ENCODE results near the gene FCN2. TPM values are rescaled to one million over a fixed set of nuclear protein-coding genes. Genes with fewer than 3 reads are reported as not detected.

Gene FCN2
- total RNA-seq, 6 donors from 2014 or later = not detected

DNA sequence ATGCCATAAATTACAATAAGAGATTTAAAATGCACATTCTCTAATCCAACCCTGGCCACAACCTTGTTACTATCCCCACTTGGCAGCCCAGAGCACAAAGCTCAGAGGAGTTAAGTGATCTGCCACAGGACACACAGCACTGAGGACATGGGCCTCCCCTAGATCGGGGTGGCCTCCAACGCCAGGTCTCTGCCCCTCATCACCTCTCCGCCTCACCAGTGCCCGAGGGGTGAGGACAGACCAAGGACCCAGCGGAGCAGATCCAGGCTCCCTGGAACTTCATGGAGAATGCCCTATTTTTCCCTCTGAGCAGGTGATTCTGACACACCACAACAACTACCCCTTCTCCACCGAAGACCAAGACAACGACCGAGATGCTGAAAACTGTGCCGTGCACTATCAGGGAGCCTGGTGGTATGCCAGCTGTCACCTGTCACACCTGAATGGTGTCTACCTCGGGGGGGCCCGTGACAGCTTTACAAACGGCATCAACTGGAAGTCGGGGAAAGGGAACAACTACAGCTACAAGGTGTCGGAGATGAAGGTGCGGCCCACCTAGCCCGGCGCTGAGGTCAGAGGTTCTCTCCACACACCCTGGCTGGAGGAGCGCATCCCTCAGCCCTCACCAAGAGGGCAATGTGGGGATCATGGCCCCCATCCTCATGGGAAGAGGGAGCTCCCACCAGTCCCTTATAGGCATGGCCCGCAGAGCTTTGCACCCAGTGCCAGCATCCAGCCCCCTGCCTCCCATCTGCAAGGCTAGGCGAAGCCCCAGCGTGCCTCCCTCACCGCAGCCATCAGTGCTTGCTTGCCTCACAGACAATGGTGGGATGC is 12.5 kb upstream of the FCN2 start:
- TF ChIP-seq POLR2AphosphoS5 (IDR thresholded peaks at IDR 0.05) (no peak), EP300 (IDR thresholded peaks at IDR 0.05) (no peak)
- 92% methylated on average over 15 to 22 of the region's 22 CpGs for WGBS, 2 donors
- no peaks in the 10 kb centered on the region for H3K27me3 ChIP-seq
- no peaks in the 10 kb centered on the region for H3K9me3 ChIP-seq
- peak; percentile 14 to 47 for DNase-seq
- no peak overlapping the region for H3K4me3 ChIP-seq
- H3K4me1 ChIP-seq = peaks cover 0 to 4% (median 0%) of the 10 kb centered on the region in 4 donors
- ATAC-seq (ENCODE audit: low FRiP score in 2 of 2) = no peak
- no peaks in the 10 kb centered on the region for H3K36me3 ChIP-seq
- no peak overlapping the region for H3K27ac ChIP-seq

DNA sequence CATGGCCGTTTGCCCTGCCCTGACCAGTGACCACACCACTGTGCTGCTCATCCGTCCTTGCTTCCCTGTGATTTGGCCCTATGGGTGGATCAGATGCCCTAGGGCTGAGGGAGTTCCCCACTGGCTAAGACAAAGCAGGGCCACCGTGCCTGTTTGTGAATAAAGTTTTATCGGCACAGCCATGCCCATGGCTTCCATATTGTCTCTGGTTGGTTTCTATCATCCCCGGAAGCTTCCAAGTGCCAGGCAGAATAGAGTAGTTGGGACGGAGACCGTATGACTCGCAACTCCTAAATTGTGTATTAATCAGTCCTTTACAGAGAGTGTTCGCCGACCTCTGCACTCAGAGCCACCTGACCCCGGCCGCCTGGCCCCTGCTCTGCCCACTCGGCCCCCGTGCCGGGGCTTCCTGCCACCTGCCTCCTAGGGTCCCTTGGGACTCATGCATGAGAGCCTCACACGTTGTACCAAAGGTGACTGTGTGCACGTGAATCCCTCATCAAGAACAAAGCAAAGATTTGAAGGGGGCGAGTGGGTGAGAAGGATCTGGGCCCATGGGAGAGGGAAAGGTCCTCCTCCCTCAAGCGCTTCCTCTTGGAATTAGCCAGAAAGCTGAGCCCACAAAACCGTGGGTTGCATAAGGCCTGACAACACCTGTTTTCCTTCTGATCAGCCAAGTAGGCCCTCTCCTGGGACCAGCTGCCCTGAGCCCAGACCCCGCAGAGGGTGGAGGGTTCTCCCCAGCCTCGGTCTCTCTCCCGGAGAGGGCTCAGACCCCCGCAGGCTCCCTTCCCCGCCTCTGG is 11.7 kb upstream of the FCN2 start:
- H3K27me3 ChIP-seq = no peaks in the 10 kb centered on the region
- peak; percentile 19 to 65 for DNase-seq
- H3K9me3 ChIP-seq = no peaks in the 10 kb centered on the region
- H3K36me3 ChIP-seq = no peaks in the 10 kb centered on the region
- no peak for TF ChIP-seq POLR2A (IDR thresholded peaks at IDR 0.05)
- no peak for TF ChIP-seq POLR2AphosphoS5 (IDR thresholded peaks at IDR 0.05)
- no peak for TF ChIP-seq EP300 (IDR thresholded peaks at IDR 0.05)
- TF ChIP-seq, protein P1, sequence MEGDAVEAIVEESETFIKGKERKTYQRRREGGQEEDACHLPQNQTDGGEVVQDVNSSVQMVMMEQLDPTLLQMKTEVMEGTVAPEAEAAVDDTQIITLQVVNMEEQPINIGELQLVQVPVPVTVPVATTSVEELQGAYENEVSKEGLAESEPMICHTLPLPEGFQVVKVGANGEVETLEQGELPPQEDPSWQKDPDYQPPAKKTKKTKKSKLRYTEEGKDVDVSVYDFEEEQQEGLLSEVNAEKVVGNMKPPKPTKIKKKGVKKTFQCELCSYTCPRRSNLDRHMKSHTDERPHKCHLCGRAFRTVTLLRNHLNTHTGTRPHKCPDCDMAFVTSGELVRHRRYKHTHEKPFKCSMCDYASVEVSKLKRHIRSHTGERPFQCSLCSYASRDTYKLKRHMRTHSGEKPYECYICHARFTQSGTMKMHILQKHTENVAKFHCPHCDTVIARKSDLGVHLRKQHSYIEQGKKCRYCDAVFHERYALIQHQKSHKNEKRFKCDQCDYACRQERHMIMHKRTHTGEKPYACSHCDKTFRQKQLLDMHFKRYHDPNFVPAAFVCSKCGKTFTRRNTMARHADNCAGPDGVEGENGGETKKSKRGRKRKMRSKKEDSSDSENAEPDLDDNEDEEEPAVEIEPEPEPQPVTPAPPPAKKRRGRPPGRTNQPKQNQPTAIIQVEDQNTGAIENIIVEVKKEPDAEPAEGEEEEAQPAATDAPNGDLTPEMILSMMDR (IDR thresholded peaks at IDR 0.05) = no peak
- no peak overlapping the region for H3K4me3 ChIP-seq
- ATAC-seq (ENCODE audit: low FRiP score in 2 of 2) = no peak
- no peak overlapping the region for H3K27ac ChIP-seq
- 87 to 89% methylated on average over 21 to 25 of the region's 25 CpGs for WGBS, 2 donors
- H3K4me1 ChIP-seq = peaks cover 0 to 4% (median 0%) of the 10 kb centered on the region in 4 donors

DNA sequence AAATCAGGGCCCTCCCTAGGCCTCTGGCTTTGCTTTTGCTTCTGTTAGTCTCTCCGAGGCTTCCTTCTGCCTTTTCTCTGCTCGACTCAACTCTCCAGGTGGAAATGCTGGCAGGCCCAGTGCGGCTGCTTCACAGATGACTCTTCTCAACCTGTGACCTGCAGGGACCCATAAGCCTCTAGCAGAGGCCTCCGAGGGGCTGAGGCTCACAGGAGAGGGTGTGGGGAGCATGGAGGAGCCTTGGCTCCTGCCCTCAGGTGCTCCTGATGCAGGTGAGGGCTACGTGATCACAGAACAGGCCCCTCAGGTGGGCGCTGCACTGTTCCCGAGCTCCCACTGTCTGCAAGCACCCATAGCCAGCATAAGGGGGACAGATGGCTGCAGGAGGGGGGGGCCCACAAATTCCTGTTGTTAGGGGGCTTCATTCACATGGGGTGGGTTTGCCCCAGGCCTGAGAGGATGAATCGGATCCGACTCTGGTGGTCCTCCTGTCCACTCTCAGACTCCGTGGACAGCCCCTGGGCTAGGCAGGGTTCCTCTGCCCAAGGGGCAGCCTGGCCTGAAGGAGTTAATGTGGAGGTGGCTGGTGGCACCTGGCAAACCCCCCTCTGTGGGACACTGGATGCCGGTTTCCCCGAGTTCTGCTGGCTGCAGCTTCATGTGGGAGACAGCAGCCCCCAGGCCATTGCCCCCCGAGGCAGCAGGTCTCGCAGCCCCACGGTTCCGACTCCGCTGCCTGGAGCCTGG is 10.9 kb upstream of the FCN2 start:
- no peak for TF ChIP-seq POLR2A (IDR thresholded peaks at IDR 0.05)
- no peak for TF ChIP-seq EP300 (IDR thresholded peaks at IDR 0.05)
- no peak for TF ChIP-seq POLR2AphosphoS5 (IDR thresholded peaks at IDR 0.05)
- TF ChIP-seq, protein P1 (IDR thresholded peaks at IDR 0.05) = no peak
- Histone ChIP-seq H3K4me3 (no peak overlapping the region), H3K27ac (peak overlapping the region in 2 of 4 donors; percentile 77 to 83), H3K27me3 (no peaks in the 10 kb centered on the region), H3K4me1 (peaks cover 0 to 4% (median 0%) of the 10 kb centered on the region in 4 donors), H3K9me3 (no peaks in the 10 kb centered on the region), H3K36me3 (no peaks in the 10 kb centered on the region)
- WGBS, 2 donors = 79 to 91% methylated on average over 8 to 9 of the region's 17 CpGs
- peak; percentile 9 to 19 for ATAC-seq (ENCODE audit: low FRiP score in 2 of 2)
- peak in 1 of 2 donors; percentile 17 for DNase-seq

DNA sequence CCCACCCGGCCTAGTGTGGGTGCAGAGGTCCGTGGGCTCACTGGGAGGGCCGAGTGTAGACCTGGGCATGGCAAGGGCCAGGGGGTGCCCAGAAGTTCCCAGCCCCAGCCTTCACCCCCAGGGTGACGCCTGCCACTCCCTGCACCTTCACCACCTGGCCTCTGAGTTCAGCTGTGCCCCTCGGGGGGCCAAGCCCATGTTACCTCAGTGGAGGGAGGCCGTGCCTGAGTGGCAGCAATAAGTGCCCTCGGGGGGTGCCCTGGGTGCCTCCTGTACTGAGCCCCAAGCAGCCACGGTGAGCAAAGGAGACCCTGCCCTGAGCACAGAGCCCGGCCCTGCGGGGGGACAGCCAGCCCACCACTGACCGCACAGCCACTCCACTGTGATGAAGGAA is 10.3 kb upstream of the FCN2 start:
- 84 to 100% methylated on average over 1 to 8 of the region's 11 CpGs for WGBS, 2 donors
- Histone ChIP-seq H3K27ac (peak overlapping the region in 3 of 4 donors; percentile 43 to 83 (median 77)), H3K9me3 (no peaks in the 10 kb centered on the region), H3K36me3 (no peaks in the 10 kb centered on the region), H3K27me3 (no peaks in the 10 kb centered on the region), H3K4me1 (peaks cover 0 to 4% (median 0%) of the 10 kb centered on the region in 4 donors), H3K4me3 (no peak overlapping the region)
- no peak for TF ChIP-seq POLR2A (IDR thresholded peaks at IDR 0.05)
- TF ChIP-seq POLR2AphosphoS5 (IDR thresholded peaks at IDR 0.05) = no peak
- no peak for TF ChIP-seq EP300 (IDR thresholded peaks at IDR 0.05)
- TF ChIP-seq, protein P1 (IDR thresholded peaks at IDR 0.05) = no peak
- DNase-seq = peak in 1 of 2 donors; percentile 63
- peak; percentile 12 to 17 for ATAC-seq (ENCODE audit: low FRiP score in 2 of 2)

Data from upper lobe of left lung (tissue), 6 donors.